Measurements from ENCODE around the gene GDF10. TPM values are rescaled to one million over a fixed set of nuclear protein-coding genes. Genes with fewer than 3 reads are reported as not detected.

GDF10 gene
- total RNA-seq, 3 donors from 2014 or later (not counting 1 experiment from before 2014, with no cell fraction given) = not detected

DNA sequence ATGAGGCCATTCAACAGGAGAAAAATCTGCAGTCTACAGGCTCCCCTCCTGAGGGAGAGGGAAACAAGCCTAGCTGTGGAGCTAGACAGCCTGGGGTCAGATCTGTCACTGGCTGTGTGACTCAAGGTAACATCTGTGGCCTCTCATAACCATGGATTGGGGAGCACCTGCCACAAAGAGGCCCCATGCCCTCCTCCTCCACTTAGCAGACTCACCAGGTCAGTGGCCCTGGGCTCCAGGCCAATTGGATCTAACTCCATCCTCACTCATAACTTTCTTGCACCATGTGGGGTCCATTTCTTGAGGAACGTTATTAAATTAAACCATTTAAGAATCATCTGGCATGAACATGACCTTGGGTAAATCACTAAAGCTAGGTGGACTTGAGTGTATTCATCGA lies 1.8 kb downstream of the GDF10 start:
- H3K4me3 ChIP-seq (ENCODE audit: low read length) = no peak overlapping the region
- DNase-seq (no peak), ATAC-seq (no peak)
- Mint-ChIP-seq H3K4me3 (no peak overlapping the region), H3K27me3 (ENCODE audit: low read depth in 2 of 2) (peaks cover 16 to 27% of the 10 kb centered on the region in 2 donors), H3K9me3 (no peaks in the 10 kb centered on the region), H3K27ac (no peak overlapping the region), H3K36me3 (no peaks in the 10 kb centered on the region), H3K4me1 (no peaks in the 10 kb centered on the region)
- H3K9me3 ChIP-seq (ENCODE audit: control insufficient read depth, insufficient read depth, low read length) = no peaks in the 10 kb centered on the region
- H3K4me1 ChIP-seq (ENCODE audit: control insufficient read depth, insufficient read depth, low read length) = no peaks in the 10 kb centered on the region
- 88% methylated on average over 2 of the region's 2 CpGs for WGBS (ENCODE audit: insufficient coverage)
- H3K27ac ChIP-seq (ENCODE audit: low read length) = no peak overlapping the region
- intact Hi-C loops (cut with micrococcal nuclease) = no loop called here
- no peaks in the 10 kb centered on the region for H3K36me3 ChIP-seq (ENCODE audit: control insufficient read depth, insufficient read depth, low read length)
- TF ChIP-seq, protein P1, sequence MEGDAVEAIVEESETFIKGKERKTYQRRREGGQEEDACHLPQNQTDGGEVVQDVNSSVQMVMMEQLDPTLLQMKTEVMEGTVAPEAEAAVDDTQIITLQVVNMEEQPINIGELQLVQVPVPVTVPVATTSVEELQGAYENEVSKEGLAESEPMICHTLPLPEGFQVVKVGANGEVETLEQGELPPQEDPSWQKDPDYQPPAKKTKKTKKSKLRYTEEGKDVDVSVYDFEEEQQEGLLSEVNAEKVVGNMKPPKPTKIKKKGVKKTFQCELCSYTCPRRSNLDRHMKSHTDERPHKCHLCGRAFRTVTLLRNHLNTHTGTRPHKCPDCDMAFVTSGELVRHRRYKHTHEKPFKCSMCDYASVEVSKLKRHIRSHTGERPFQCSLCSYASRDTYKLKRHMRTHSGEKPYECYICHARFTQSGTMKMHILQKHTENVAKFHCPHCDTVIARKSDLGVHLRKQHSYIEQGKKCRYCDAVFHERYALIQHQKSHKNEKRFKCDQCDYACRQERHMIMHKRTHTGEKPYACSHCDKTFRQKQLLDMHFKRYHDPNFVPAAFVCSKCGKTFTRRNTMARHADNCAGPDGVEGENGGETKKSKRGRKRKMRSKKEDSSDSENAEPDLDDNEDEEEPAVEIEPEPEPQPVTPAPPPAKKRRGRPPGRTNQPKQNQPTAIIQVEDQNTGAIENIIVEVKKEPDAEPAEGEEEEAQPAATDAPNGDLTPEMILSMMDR (IDR thresholded peaks at IDR 0.05) = no peak
- H3K27me3 ChIP-seq (ENCODE audit: control insufficient read depth, insufficient read depth, low read length) = peaks cover 2% of the 10 kb centered on the region

DNA sequence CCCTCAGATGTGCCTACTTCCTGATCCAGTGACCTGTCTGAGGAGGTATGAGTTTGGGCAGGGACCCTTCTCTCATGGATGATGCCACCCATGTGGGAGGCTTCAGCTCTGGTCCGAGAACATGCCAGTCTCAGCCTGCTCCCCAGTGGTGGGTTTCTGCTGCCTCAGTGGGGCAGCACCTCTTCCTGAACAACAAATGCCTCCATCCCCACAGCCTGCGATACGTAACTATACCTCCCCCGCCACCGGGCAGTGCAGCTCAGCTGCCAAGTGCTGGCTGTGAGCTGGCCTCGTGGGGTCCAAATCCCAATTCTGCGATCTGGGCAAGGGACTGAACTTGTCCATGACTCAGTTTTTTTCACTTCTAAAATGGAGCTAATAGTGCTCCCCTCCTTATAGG lies 3.1 kb downstream of the GDF10 start:
- DNase-seq (no peak), ATAC-seq (no peak)
- Histone ChIP-seq H3K36me3 (ENCODE audit: control insufficient read depth, insufficient read depth, low read length) (no peaks in the 10 kb centered on the region), H3K4me1 (ENCODE audit: control insufficient read depth, insufficient read depth, low read length) (no peaks in the 10 kb centered on the region), H3K9me3 (ENCODE audit: control insufficient read depth, insufficient read depth, low read length) (no peaks in the 10 kb centered on the region), H3K4me3 (ENCODE audit: low read length) (no peak overlapping the region), H3K27me3 (ENCODE audit: control insufficient read depth, insufficient read depth, low read length) (peaks cover 2% of the 10 kb centered on the region), H3K27ac (ENCODE audit: low read length) (no peak overlapping the region)
- TF ChIP-seq, protein P1 (IDR thresholded peaks at IDR 0.05) = no peak
- Mint-ChIP-seq H3K4me3 (no peak overlapping the region), H3K4me1 (no peaks in the 10 kb centered on the region), H3K36me3 (no peaks in the 10 kb centered on the region), H3K9me3 (no peaks in the 10 kb centered on the region), H3K27ac (no peak overlapping the region), H3K27me3 (ENCODE audit: low read depth in 2 of 2) (peaks cover 12 to 23% of the 10 kb centered on the region in 2 donors)
- intact Hi-C loops (cut with micrococcal nuclease) = no loop called here
- 94% methylated on average over 7 of the region's 7 CpGs for WGBS (ENCODE audit: insufficient coverage)

DNA sequence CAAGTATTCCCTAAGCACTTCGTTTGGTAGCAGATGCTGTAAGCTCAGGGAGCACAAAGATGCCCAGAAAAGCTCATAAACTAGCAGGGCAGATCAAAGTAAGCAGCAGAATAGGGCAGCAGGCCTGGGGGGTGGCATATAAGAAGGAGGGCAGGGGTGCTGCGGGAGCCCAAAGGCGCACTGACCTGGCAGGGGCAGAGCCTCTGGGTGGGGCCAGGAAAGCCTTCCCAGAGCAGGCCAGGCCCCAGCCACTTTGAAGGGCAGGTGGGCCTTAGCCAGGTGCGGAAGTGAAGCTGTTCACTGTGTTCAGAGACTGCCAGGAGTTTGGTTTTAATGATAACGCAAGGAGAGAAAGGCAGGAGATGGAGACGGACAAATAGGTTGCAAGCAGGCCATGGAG lies 3.9 kb downstream of the GDF10 start:
- Mint-ChIP-seq H3K4me3 (no peak overlapping the region), H3K9me3 (no peaks in the 10 kb centered on the region), H3K4me1 (no peaks in the 10 kb centered on the region), H3K36me3 (no peaks in the 10 kb centered on the region), H3K27ac (no peak overlapping the region), H3K27me3 (ENCODE audit: low read depth in 2 of 2) (peaks cover 12 to 23% of the 10 kb centered on the region in 2 donors)
- Histone ChIP-seq H3K4me1 (ENCODE audit: control insufficient read depth, insufficient read depth, low read length) (no peaks in the 10 kb centered on the region), H3K27me3 (ENCODE audit: control insufficient read depth, insufficient read depth, low read length) (peaks cover 2% of the 10 kb centered on the region), H3K36me3 (ENCODE audit: control insufficient read depth, insufficient read depth, low read length) (no peaks in the 10 kb centered on the region), H3K9me3 (ENCODE audit: control insufficient read depth, insufficient read depth, low read length) (no peaks in the 10 kb centered on the region), H3K4me3 (ENCODE audit: low read length) (no peak overlapping the region), H3K27ac (ENCODE audit: low read length) (no peak overlapping the region)
- intact Hi-C loops (cut with micrococcal nuclease) = no loop called here
- 89% methylated on average over 6 of the region's 6 CpGs for WGBS (ENCODE audit: insufficient coverage)
- DNase-seq (no peak), ATAC-seq (no peak)
- TF ChIP-seq, protein P1 (IDR thresholded peaks at IDR 0.05) = no peak

DNA sequence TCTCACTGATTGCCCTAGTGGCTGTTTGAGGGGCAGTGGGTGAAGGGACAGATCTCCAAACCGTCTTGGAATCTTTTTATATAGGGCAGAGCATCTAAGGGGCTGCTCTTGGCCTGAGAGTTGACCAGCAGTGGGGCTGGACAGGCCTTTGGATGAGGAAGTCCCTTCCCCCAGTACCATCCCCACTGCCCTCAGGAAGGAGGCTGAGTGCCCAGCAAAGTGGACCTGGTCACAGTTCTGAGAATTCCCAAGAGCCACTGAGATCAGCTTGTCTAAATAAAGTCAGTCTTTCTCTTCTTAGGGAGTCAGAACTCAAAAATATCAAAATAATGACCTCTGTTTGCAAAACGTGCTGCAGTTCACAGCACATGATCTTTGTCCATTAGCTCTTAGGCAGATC lies 5.6 kb downstream of the GDF10 start:
- DNase-seq (no peak), ATAC-seq (no peak)
- Mint-ChIP-seq H3K27ac (no peak overlapping the region), H3K27me3 (ENCODE audit: low read depth in 2 of 2) (peaks cover 8 to 13% of the 10 kb centered on the region in 2 donors), H3K36me3 (no peaks in the 10 kb centered on the region), H3K9me3 (no peaks in the 10 kb centered on the region), H3K4me3 (no peak overlapping the region), H3K4me1 (no peaks in the 10 kb centered on the region)
- TF ChIP-seq, protein P1 (IDR thresholded peaks at IDR 0.05) = no peak
- no peaks in the 10 kb centered on the region for H3K4me1 ChIP-seq (ENCODE audit: control insufficient read depth, insufficient read depth, low read length)
- 57% methylated on average over 2 of the region's 2 CpGs for whole genome bisulfite sequencing (ENCODE audit: insufficient coverage)
- no peaks in the 10 kb centered on the region for H3K9me3 ChIP-seq (ENCODE audit: control insufficient read depth, insufficient read depth, low read length)
- intact Hi-C loops (cut with micrococcal nuclease) = no loop called here
- no peak overlapping the region for H3K4me3 ChIP-seq (ENCODE audit: low read length)
- no peak overlapping the region for H3K27ac ChIP-seq (ENCODE audit: low read length)
- H3K27me3 ChIP-seq (ENCODE audit: control insufficient read depth, insufficient read depth, low read length) = no peaks in the 10 kb centered on the region
- H3K36me3 ChIP-seq (ENCODE audit: control insufficient read depth, insufficient read depth, low read length) = no peaks in the 10 kb centered on the region
